GF-D8 (cell line): ENCODE results near the gene SLC9A3.
"Not testable (repeated sequence)": the region's sequence is repeated elsewhere in the genome, so short reads cannot be mapped to it uniquely, and the experiment has no call there.

Experiments
- DNase-seq: peaks from one replicate; lab custom pipeline; 2025; lab: John Stamatoyannopoulos, UW

The SLC9A3 gene

GRCh38 chr5:488744-489688, 35.2 kb downstream of the SLC9A3 start:
- DNase-seq: no peak

GRCh38 chr5:488241-488640, 36.0 kb downstream of the SLC9A3 start:
- DNase-seq: no peak

GRCh38 chr5:486597-486996, 37.7 kb downstream of the SLC9A3 start:
- not testable (repeated sequence) for DNase-seq

- DNase-seq: no peak
Measured at GRCh38 chr5:485946-486491, 38.2 kb downstream of the SLC9A3 start.

- no peak for DNase-seq
Measured at GRCh38 chr5:485113-485945, 38.9 kb downstream of the SLC9A3 start.

GRCh38 chr5:484556-484955, 39.7 kb downstream of the SLC9A3 start:
- DNase-seq: no peak

- no peak for DNase-seq
Measured at GRCh38 chr5:483434-484140, 40.7 kb downstream of the SLC9A3 start.

GRCh38 chr5:483011-483410, 41.2 kb downstream of the SLC9A3 start:
- DNase-seq: no peak

GRCh38 chr5:482506-482905, 41.7 kb downstream of the SLC9A3 start:
- DNase-seq: no peak

- DNase-seq: no peak
Measured at GRCh38 chr5:482021-482420, 42.2 kb downstream of the SLC9A3 start.

- DNase-seq: no peak
Measured at GRCh38 chr5:481347-481746, 42.9 kb downstream of the SLC9A3 start.

- DNase-seq: no peak
Measured at GRCh38 chr5:479566-480319, 44.5 kb downstream of the SLC9A3 start.

- DNase-seq: no peak
Measured at GRCh38 chr5:478982-479535, 45.2 kb downstream of the SLC9A3 start.

- DNase-seq: no peak
Measured at GRCh38 chr5:478369-478981, 45.8 kb downstream of the SLC9A3 start.

- no peak for DNase-seq
Measured at GRCh38 chr5:477871-478270, 46.4 kb downstream of the SLC9A3 start.

GRCh38 chr5:477247-477646, 47.0 kb downstream of the SLC9A3 start:
- DNase-seq: no peak

GRCh38 chr5:476814-477175, 47.5 kb downstream of the SLC9A3 start:
- DNase-seq: no peak

GRCh38 chr5:476102-476813, 48.0 kb downstream of the SLC9A3 start:
- DNase-seq: no peak

GRCh38 chr5:475704-476101, 48.5 kb downstream of the SLC9A3 start:
- no peak for DNase-seq
